IMR-90 (cell line): ENCODE data around the gene CENPH. TPM values are rescaled to one million over a fixed set of nuclear protein-coding genes. Genes with fewer than 3 reads are reported as not detected.

Experiments used
- ATAC-seq: fragments of 200-7000 bp; cut with Tn5 transposase; 2 replicates; pipeline ENCODE4 v1.9.1; 2020; ENCODE audit warnings: low read depth, mild to moderate bottlenecking, moderate library complexity
- BruUV-seq: library from RNA; stranded (reverse); fragments of 400-500 nt; replicated peaks from 2 replicates; lab custom pipeline; 2021; lab: Mats Ljungman, UMichigan
- CTCF ChIA-PET: fragments of 300-600 bp; formaldehyde crosslinking; extraction: SDS; loops from one replicate; lab custom pipeline; 2021; ENCODE audit warnings: antibody characterized with exemption; lab: Yijun Ruan, JAX
- POLR2A ChIA-PET: fragments of 300-600 bp; sonication (Branson Sonifier 250); formaldehyde crosslinking; loops from one replicate; lab custom pipeline; 2022; ENCODE audit warnings: antibody characterized with exemption; ENCODE audit not compliant: unreplicated experiment; lab: Charles Lee
- DNase-seq: peaks from one replicate; pipeline ENCODE4 v3.0.0; 2013
- H2AFZ ChIP-seq: replicated peaks from 2 replicates; pipeline ENCODE3; 2013; ENCODE audit warnings: low read length, mild to moderate bottlenecking; ENCODE audit not compliant: poor library complexity
- H2AK5ac ChIP-seq: 2 replicates; pipeline ENCODE4 v1.6.1; 2013; ENCODE audit warnings: low read depth, low read length, inconsistent platforms
- H2AK9ac ChIP-seq: replicated peaks from 2 replicates; pipeline ENCODE3; 2013; ENCODE audit warnings: mild to moderate bottlenecking, low read depth, low read length, moderate library complexity; ENCODE audit not compliant: poor library complexity
- H2BK120ac ChIP-seq: 2 replicates; pipeline ENCODE4 v1.6.1; 2013; ENCODE audit warnings: low read depth, low read length, inconsistent platforms
- H2BK15ac ChIP-seq: 3 replicates; pipeline ENCODE4 v1.6.1; 2013; ENCODE audit warnings: low read depth, low read length, inconsistent platforms
- H2BK20ac ChIP-seq: 2 replicates; pipeline ENCODE4 v1.6.1; 2013; ENCODE audit warnings: low read depth, mild to moderate bottlenecking, inconsistent platforms, low read length, moderate library complexity
- H2BK5ac ChIP-seq: 2 replicates; pipeline ENCODE4 v1.6.1; 2013; ENCODE audit warnings: mild to moderate bottlenecking, low read depth, low read length, inconsistent platforms; ENCODE audit not compliant: poor library complexity, severe bottlenecking
- H3K14ac ChIP-seq: replicated peaks from 2 replicates; pipeline ENCODE4 v1.6.1; 2013; ENCODE audit warnings: low read depth, low read length, inconsistent platforms
- H3K18ac ChIP-seq: 2 replicates; pipeline ENCODE4 v1.6.1; 2013; ENCODE audit warnings: low read depth, low read length, control low read depth
- H3K23ac ChIP-seq: 2 replicates; pipeline ENCODE4 v1.6.1; 2013; ENCODE audit warnings: low read depth, low read length, inconsistent platforms
- H3K27ac ChIP-seq: 2 replicates; pipeline ENCODE4 v1.5.1; 2013; ENCODE audit warnings: mild to moderate bottlenecking, control low read depth, low read length; ENCODE audit not compliant: insufficient read depth
- H3K27me3 ChIP-seq: 2 replicates; pipeline ENCODE4 v1.6.1; 2013; ENCODE audit warnings: low read length; ENCODE audit not compliant: control insufficient read depth, insufficient read depth
- H3K36me3 ChIP-seq: 2 replicates; pipeline ENCODE4 v1.6.1; 2013; ENCODE audit warnings: low read length, mixed read lengths; ENCODE audit not compliant: control insufficient read depth, insufficient read depth
- H3K4ac ChIP-seq: 2 replicates; pipeline ENCODE4 v1.6.1; 2013; ENCODE audit warnings: low read depth, low read length, inconsistent platforms
- H3K4me1 ChIP-seq: 2 replicates; pipeline ENCODE4 v1.6.1; 2013; ENCODE audit warnings: low read length, mixed read lengths; ENCODE audit not compliant: control insufficient read depth, insufficient read depth
- H3K4me2 ChIP-seq: 2 replicates; pipeline ENCODE4 v1.6.1; 2013; ENCODE audit warnings: low read depth, mild to moderate bottlenecking, control low read depth, low read length, moderate library complexity
- H3K4me3 ChIP-seq: 2 replicates; pipeline ENCODE4 v1.5.1; 2013; ENCODE audit warnings: low read depth, mild to moderate bottlenecking, control low read depth, low read length, moderate library complexity; ENCODE audit not compliant: insufficient read depth
- H3K56ac ChIP-seq: 2 replicates; pipeline ENCODE4 v1.6.1; 2013; ENCODE audit warnings: low read length, inconsistent platforms; ENCODE audit not compliant: insufficient read depth; ENCODE audit errors: extremely low read depth
- H3K79me1 ChIP-seq, 2 experiments: 2 replicates each; pipeline ENCODE4 v1.6.1; 2013; ENCODE audit warnings: low read length in 2 of 2, inconsistent platforms in 1 of 2, low read depth in 1 of 2
- H3K9ac ChIP-seq: 2 replicates; pipeline ENCODE4 v1.6.1; 2013; ENCODE audit warnings: low read depth, low read length, control low read depth
- H3K9me1 ChIP-seq: 2 replicates; pipeline ENCODE4 v1.6.1; 2013; ENCODE audit warnings: low read length, inconsistent platforms; ENCODE audit not compliant: insufficient read depth
- H3K9me3 ChIP-seq: 2 replicates; pipeline ENCODE4 v1.6.1; 2013; ENCODE audit warnings: low read length; ENCODE audit not compliant: control insufficient read depth, insufficient read depth
- H4K20me1 ChIP-seq: 2 replicates; pipeline ENCODE4 v1.6.1; 2013; ENCODE audit warnings: low read length, inconsistent platforms; ENCODE audit not compliant: insufficient read depth
- H4K5ac ChIP-seq: 2 replicates; pipeline ENCODE4 v1.6.1; 2013; ENCODE audit warnings: mild to moderate bottlenecking, low read depth, low read length, control low read depth
- H4K8ac ChIP-seq, 2 experiments: 2 replicates each; pipeline ENCODE4 v1.6.1; 2013; ENCODE audit warnings: low read depth in 2 of 2, low read length in 2 of 2, control low read depth in 1 of 2, inconsistent platforms in 1 of 2
- H4K91ac ChIP-seq: 2 replicates; pipeline ENCODE4 v1.6.1; 2013; ENCODE audit warnings: low read depth, low read length, inconsistent platforms; ENCODE audit not compliant: insufficient read depth
- BHLHE40 ChIP-seq: fragments of 150-350 bp; IDR thresholded peaks from 2 replicates; pipeline ENCODE4 v1.6.1; 2016; ENCODE audit warnings: mild to moderate bottlenecking, low read depth, low read length
- CEBPB ChIP-seq: IDR thresholded peaks from 2 replicates; pipeline ENCODE4 v1.6.1; 2012; ENCODE audit warnings: low read depth, low read length, improper control_type of control experiment
- CHD1 ChIP-seq: IDR thresholded peaks from 2 replicates; pipeline ENCODE4 v1.6.1; 2012; ENCODE audit warnings: low read depth, low read length, improper control_type of control experiment
- CTCF ChIP-seq: conservative IDR thresholded peaks from 2 replicates; pipeline ENCODE4 v1.5.1; 2012; ENCODE audit warnings: mild to moderate bottlenecking, low read depth, low read length, improper control_type of control experiment
- ELK1 ChIP-seq: fragments of 150-350 bp; IDR thresholded peaks from 2 replicates; pipeline ENCODE4 v1.6.1; 2016; ENCODE audit warnings: low read depth, mild to moderate bottlenecking, low read length, moderate library complexity, borderline replicate concordance
- FOS ChIP-seq: fragments of 150-350 bp; IDR thresholded peaks from 2 replicates; pipeline ENCODE4 v1.6.1; 2016; ENCODE audit warnings: low read depth, low read length
- MAFK ChIP-seq: IDR thresholded peaks from 2 replicates; pipeline ENCODE4 v1.6.1; 2012; ENCODE audit warnings: low read depth, low read length, improper control_type of control experiment
- MAZ ChIP-seq: IDR thresholded peaks from 2 replicates; pipeline ENCODE4 v1.6.1; 2012; ENCODE audit warnings: low read depth, mild to moderate bottlenecking, low read length, improper control_type of control experiment, moderate library complexity, borderline replicate concordance
- MXI1 ChIP-seq: IDR thresholded peaks from 2 replicates; pipeline ENCODE4 v1.6.1; 2012; ENCODE audit warnings: low read depth, mild to moderate bottlenecking, low read length, moderate library complexity, borderline replicate concordance
- NFE2L2 ChIP-seq: fragments of 150-350 bp; IDR thresholded peaks from 2 replicates; pipeline ENCODE4 v1.6.1; 2016; ENCODE audit warnings: low read depth, mild to moderate bottlenecking, low read length
- POLR2A ChIP-seq: IDR thresholded peaks from 2 replicates; pipeline ENCODE4 v1.6.1; 2012; ENCODE audit warnings: mild to moderate bottlenecking, low read depth, low read length
- RAD21 ChIP-seq: IDR thresholded peaks from 2 replicates; pipeline ENCODE4 v1.6.1; 2012; ENCODE audit warnings: low read length, improper control_type of control experiment
- RCOR1 ChIP-seq: IDR thresholded peaks from 2 replicates; pipeline ENCODE4 v1.6.1; 2012; ENCODE audit warnings: mild to moderate bottlenecking, low read length, improper control_type of control experiment; ENCODE audit not compliant: insufficient replicate concordance
- RFX5 ChIP-seq: IDR thresholded peaks from 2 replicates; pipeline ENCODE4 v1.8.0; 2012; ENCODE audit warnings: low read depth, mild to moderate bottlenecking, low read length, moderate library complexity
- SMC3 ChIP-seq: fragments of 150-350 bp; IDR thresholded peaks from 2 replicates; pipeline ENCODE4 v1.6.1; 2016; ENCODE audit warnings: low read depth, mild to moderate bottlenecking, antibody characterized with exemption, low read length, moderate library complexity
- WGBS, 2 experiments: methylation state at CpG; one replicate each; pipeline versions ENCODE4 v1.1.5 to v1.1.7; 2013; ENCODE audit warnings: missing lambda C conversion rate in 2 of 2; ENCODE audit not compliant: insufficient read length in 1 of 2; ENCODE audit errors: extremely low coverage in 2 of 2; 5-methylcytosine and 5-hydroxymethylcytosine counted together
- dilution Hi-C: fragments of 300-500 bp; cut with HindIII; formaldehyde crosslinking; loops from one replicate; pipeline ENCODE4 v1.14.3; 2018; ENCODE audit warnings: low sequenced_read_pairs; ENCODE audit not compliant: unreplicated experiment
- in situ Hi-C: fragments of 300-500 bp; cut with MboI; formaldehyde crosslinking; loops from 3 replicates; pipeline ENCODE4 v1.14.3; 2019; ENCODE audit warnings: low sequenced_read_pairs, inconsistent platforms, mixed read lengths
- intact Hi-C: fragments of 100-400 bp; cut with micrococcal nuclease; formaldehyde crosslinking; loops from 2 replicates; pipeline ENCODE4 v1.10.0; 2022
- polyA plus RNA-seq, 3 experiments: library from polyadenylated mRNA; depleted of rRNA; stranded (reverse); fragments of >200 nt; gene quantifications; 2 replicates each; pipeline ENCODE4 v1.2.3, GENCODE V29; 2012; ENCODE audit warnings: low replicate concordance in 1 of 3
- total RNA-seq: library from RNA; depleted of rRNA; stranded (reverse); fragments of >200 nt; gene quantifications from 2 replicates; pipeline ENCODE4 v1.2.3, GENCODE V29; 2012
- TF ChIP-seq, protein P1 (sequence below): fragments of 150-350 bp; IDR thresholded peaks from 2 replicates; pipeline ENCODE4 v1.6.1; 2017; ENCODE audit warnings: mild to moderate bottlenecking, antibody characterized with exemption, low read length, low read depth

CENPH gene
- total and polyA plus RNA-seq, 2 of the 4 experiments (the other 2 are of a cell fraction): 3.8 to 7.8 TPM

- Histone ChIP-seq H3K4me1 (peaks cover 6% of the 10 kb centered on the region), H3K4ac (no peak overlapping the region), H4K20me1 (no peaks in the 10 kb centered on the region), H3K4me3 (no peak overlapping the region), H2BK5ac (no peak overlapping the region), H3K27ac (no peak overlapping the region), H3K23ac (no peak overlapping the region), H2BK20ac (no peak overlapping the region), H2BK120ac (no peak overlapping the region), H2BK15ac (no peak overlapping the region), H3K27me3 (no peaks in the 10 kb centered on the region), H3K56ac (no peak overlapping the region), H3K14ac (no peak overlapping the region), H2AK5ac (no peak overlapping the region), H3K18ac (no peak overlapping the region), H2AFZ (no peak overlapping the region), H3K36me3 (no peaks in the 10 kb centered on the region), H4K91ac (no peak overlapping the region), H3K9ac (no peak overlapping the region), H3K4me2 (no peak overlapping the region), H3K79me1 (no peaks in the 10 kb centered on the region), H3K9me1 (no peaks in the 10 kb centered on the region), H2AK9ac (no peak overlapping the region), H4K5ac (no peak overlapping the region), H3K9me3 (no peaks in the 10 kb centered on the region), H4K8ac (no peak overlapping the region)
- no peak for DNase-seq
- CTCF ChIA-PET: no interaction called here
- dilution Hi-C loops (no loop called here), in situ Hi-C loops (no loop called here), intact Hi-C loops (no loop called here)
- no CpG with 5 or more reads among the region's 2 CpGs for WGBS, 2 experiments
- no peak for ATAC-seq
- no peak for TF ChIP-seq NFE2L2
- no peak for TF ChIP-seq CTCF
- no peak for TF ChIP-seq CEBPB
- TF ChIP-seq, protein P1, sequence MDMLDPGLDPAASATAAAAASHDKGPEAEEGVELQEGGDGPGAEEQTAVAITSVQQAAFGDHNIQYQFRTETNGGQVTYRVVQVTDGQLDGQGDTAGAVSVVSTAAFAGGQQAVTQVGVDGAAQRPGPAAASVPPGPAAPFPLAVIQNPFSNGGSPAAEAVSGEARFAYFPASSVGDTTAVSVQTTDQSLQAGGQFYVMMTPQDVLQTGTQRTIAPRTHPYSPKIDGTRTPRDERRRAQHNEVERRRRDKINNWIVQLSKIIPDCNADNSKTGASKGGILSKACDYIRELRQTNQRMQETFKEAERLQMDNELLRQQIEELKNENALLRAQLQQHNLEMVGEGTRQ: no peak
- no peak for TF ChIP-seq BHLHE40
- no peak for TF ChIP-seq MAZ
- TF ChIP-seq RAD21: no peak
- no peak for TF ChIP-seq CHD1
- no peak for TF ChIP-seq RFX5
- TF ChIP-seq FOS: no peak
- TF ChIP-seq SMC3: no peak
- no peak for TF ChIP-seq MAFK
- no peak for TF ChIP-seq POLR2A
- TF ChIP-seq ELK1: no peak
- no peak for TF ChIP-seq MXI1
- TF ChIP-seq RCOR1: no peak
- POLR2A ChIA-PET: no interaction called here
- BruUV-seq: no TSS peak
These were observed 22.6 kb downstream of the CENPH start for GRCh38 chr5:69212022-69212421.
